Fibroblast of upper back skin (primary cell): ENCODE data around the gene RNF207.

Source experiments
- DNase-seq: peaks from one replicate; pipeline ENCODE4 v3.0.0-alpha.2; 2013

RNF207 gene

GRCh38 chr1:6174621-6175410 lies 31.1 kb upstream of the RNF207 start:
- no peak for DNase-seq

- no peak for DNase-seq
Observed at GRCh38 chr1:6175411-6175828, 30.5 kb upstream of the RNF207 start.

GRCh38 chr1:6176779-6177178 lies 29.1 kb upstream of the RNF207 start:
- DNase-seq, result no peak

- no peak for DNase-seq
Observed at GRCh38 chr1:6177681-6178380, 28.1 kb upstream of the RNF207 start.

GRCh38 chr1:6178751-6179563 lies 27.0 kb upstream of the RNF207 start:
- no peak for DNase-seq

GRCh38 chr1:6179564-6180175 lies 26.2 kb upstream of the RNF207 start:
- DNase-seq, result no peak

GRCh38 chr1:6180268-6180706 lies 25.6 kb upstream of the RNF207 start, which contains the start of gene CHD5:
Gene CHD5, minus strand, starts transcription at chr1:6180321. Its CDS starts 298 bp downstream, at chr1:6180023.
- DNase-seq, result no peak

GRCh38 chr1:6180707-6181311 lies 25.1 kb upstream of the RNF207 start:
- DNase-seq, result no peak

GRCh38 chr1:6181347-6181770 lies 24.6 kb upstream of the RNF207 start:
- DNase-seq, result peak; percentile 14

- DNase-seq, result peak; percentile 17
Observed at GRCh38 chr1:6183520-6183989, 22.4 kb upstream of the RNF207 start.

GRCh38 chr1:6184083-6184783 lies 21.7 kb upstream of the RNF207 start:
- no peak for DNase-seq

GRCh38 chr1:6185151-6185550 lies 20.8 kb upstream of the RNF207 start:
- peak; percentile 88 for DNase-seq

GRCh38 chr1:6185635-6186382 lies 20.1 kb upstream of the RNF207 start:
- peak; percentile 36 for DNase-seq

- DNase-seq, result no peak
Observed at GRCh38 chr1:6188466-6188865, 17.5 kb upstream of the RNF207 start.

GRCh38 chr1:6191968-6192367 lies 14.0 kb upstream of the RNF207 start:
- no peak for DNase-seq

- no peak for DNase-seq
Observed at GRCh38 chr1:6197746-6198427, 8.0 kb upstream of the RNF207 start.

GRCh38 chr1:6198646-6199297 lies 7.1 kb upstream of the RNF207 start:
- DNase-seq, result no peak

- peak; percentile 100 for DNase-seq
Observed at GRCh38 chr1:6199298-6200187, 6.4 kb upstream of the RNF207 start, which contains the start of gene RPL22. Gene RPL22, minus strand, starts transcription at chr1:6199595. Its CDS starts 22 bp downstream, at chr1:6199573.
